Neural cell (in vitro differentiated cells): Measurements from ENCODE around the gene JDP2.

ENCODE experiments used
- CTCF ChIP-seq: fragments of 450-650 bp; IDR thresholded peaks from 2 replicates; pipeline ENCODE4 v1.5.1; 2014; ENCODE audit warnings: antibody characterized with exemption, mild to moderate bottlenecking, moderate library complexity; ENCODE audit not compliant: poor library complexity, severe bottlenecking
- MXI1 ChIP-seq: fragments of 450-650 bp; conservative IDR thresholded peaks from 2 replicates; pipeline ENCODE4 v1.6.1; 2014; ENCODE audit warnings: antibody characterized with exemption, mild to moderate bottlenecking; ENCODE audit not compliant: poor library complexity, severe bottlenecking

GRCh38 chr14:75476274-75476995 is 48.6 kb downstream of the JDP2 start:
- TF ChIP-seq CTCF (no peak), MXI1 (no peak)
